ENCODE results near the gene ZNF593OS.

GRCh38 chr1:26145960-26146294 is 25.7 kb downstream of the ZNF593OS start:
- TF ChIP-seq CTCF (IDR thresholded peaks at IDR 0.05) (no peak), EP300 (IDR thresholded peaks at IDR 0.05) (no peak), POLR2AphosphoS5 (IDR thresholded peaks at IDR 0.05) (no peak), POLR2A (IDR thresholded peaks at IDR 0.05) (no peak)

All from gastroesophageal sphincter (tissue), 3 donors.